ENCODE data around the gene SLC17A9. TPM values are rescaled to one million over a fixed set of nuclear protein-coding genes. Genes with fewer than 3 reads are reported as not detected.
A peak's percentile ranks its signal among the peaks of the same experiment; 100 is the strongest.

Gene SLC17A9
- total RNA-seq, 1 donor, result 2.0 TPM

- H3K4me3 ChIP-seq (ENCODE audit: low read depth, low read length), result no peak overlapping the region
- no peak for TF ChIP-seq CTCF (IDR thresholded peaks at IDR 0.05; ENCODE audit: insufficient read depth, low read length)
- peak; percentile 33 for DNase-seq (ENCODE audit: low read depth)
Measured at GRCh38 chr20:62914970-62915457, 37.5 kb upstream of the SLC17A9 start.

DNA sequence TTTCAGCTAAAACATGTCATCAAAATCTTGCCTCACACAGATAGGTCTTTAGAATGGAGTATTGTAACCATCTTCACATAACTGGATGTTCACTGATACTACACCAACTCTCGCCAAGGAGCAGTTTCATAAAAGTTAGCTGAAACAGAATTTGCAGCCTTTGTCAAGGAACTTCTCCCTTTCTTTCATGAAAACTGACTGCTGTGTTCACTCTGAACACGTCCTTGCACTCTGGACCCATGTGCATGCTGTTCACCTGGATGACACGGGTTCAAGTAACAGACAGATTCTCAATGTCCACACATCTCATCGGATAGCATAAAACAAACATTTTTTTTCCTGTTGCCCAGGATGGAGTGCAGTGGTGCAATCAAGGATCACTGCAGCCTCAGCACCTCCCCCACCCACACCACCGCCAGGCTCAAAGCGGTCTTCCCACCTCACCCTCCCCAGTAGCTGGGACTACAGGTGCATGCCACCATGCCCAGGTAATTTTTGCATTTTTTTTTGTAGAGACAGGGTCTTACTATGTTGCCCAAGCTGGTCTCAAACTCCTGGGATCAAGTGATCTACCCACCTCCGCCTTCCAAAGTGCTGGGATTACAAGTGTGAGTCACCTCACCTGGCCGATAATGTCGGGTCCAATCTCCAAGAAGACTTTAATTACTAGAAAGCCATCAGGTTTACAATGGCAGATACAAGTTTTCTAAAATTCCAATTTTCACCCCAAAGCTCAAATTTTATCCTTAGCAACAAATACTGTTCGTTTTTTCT is 35.6 kb upstream of the SLC17A9 start:
- H3K4me3 ChIP-seq (ENCODE audit: low read depth, low read length), result no peak overlapping the region
- no peak for DNase-seq (ENCODE audit: low read depth)
- TF ChIP-seq CTCF (IDR thresholded peaks at IDR 0.05; ENCODE audit: insufficient read depth, low read length), result no peak

GRCh38 chr20:62917720-62918119 is 34.8 kb upstream of the SLC17A9 start:
- no peak for DNase-seq (ENCODE audit: low read depth)
- TF ChIP-seq CTCF (IDR thresholded peaks at IDR 0.05; ENCODE audit: insufficient read depth, low read length), result no peak
- no peak overlapping the region for H3K4me3 ChIP-seq (ENCODE audit: low read depth, low read length)

GRCh38 chr20:62918147-62918546 is 34.4 kb upstream of the SLC17A9 start:
- no peak for TF ChIP-seq CTCF (IDR thresholded peaks at IDR 0.05; ENCODE audit: insufficient read depth, low read length)
- no peak for DNase-seq (ENCODE audit: low read depth)

GRCh38 chr20:62918831-62919230 is 33.7 kb upstream of the SLC17A9 start:
- no peak for DNase-seq (ENCODE audit: low read depth)
- H3K4me3 ChIP-seq (ENCODE audit: low read depth, low read length), result no peak overlapping the region
- no peak for TF ChIP-seq CTCF (IDR thresholded peaks at IDR 0.05; ENCODE audit: insufficient read depth, low read length)

More at GRCh38 chr20:62918147-62918546, 34.4 kb upstream of the SLC17A9 start:
- H3K4me3 ChIP-seq (ENCODE audit: low read depth, low read length), result no peak overlapping the region

GRCh38 chr20:62920039-62920645 is 32.4 kb upstream of the SLC17A9 start:
- no peak for TF ChIP-seq CTCF (IDR thresholded peaks at IDR 0.05; ENCODE audit: insufficient read depth, low read length)
- DNase-seq (ENCODE audit: low read depth), result no peak
- no peak overlapping the region for H3K4me3 ChIP-seq (ENCODE audit: low read depth, low read length)

Data from fibroblast of the aortic adventitia (primary cell).